Endothelial cell of umbilical vein (primary cell): ENCODE results near the gene HGFAC. TPM values are rescaled to one million over a fixed set of nuclear protein-coding genes. Genes with fewer than 3 reads are reported as not detected.

Experiments
- BruUV-seq: library from RNA; stranded (reverse); fragments of 400-500 nt; replicated peaks from 2 replicates; lab custom pipeline; 2021; lab: Mats Ljungman, UMichigan
- CTCF ChIA-PET: fragments of 300-600, 350-600 bp; sonication (Branson Sonifier 250); formaldehyde crosslinking; loops from one replicate; lab custom pipeline; 2021; ENCODE audit warnings: antibody characterized with exemption, inconsistent platforms; lab: Charles Lee
- POLR2A ChIA-PET: fragments of 300-600, 350-600 bp; sonication (Branson Sonifier 250); formaldehyde crosslinking; loops from one replicate; lab custom pipeline; 2021; ENCODE audit warnings: antibody characterized with exemption, inconsistent platforms; lab: Charles Lee
- DNase-seq: peaks from one replicate; pipeline ENCODE4 v3.0.0-alpha.2; 2011; ENCODE audit warnings: low read depth, low spot score
- FAIRE-seq: peaks from 2 replicates; lab custom pipeline; 2011; peaks lifted over from hg19 to GRCh38; lab: Jason Lieb, UNC
- H2AFZ ChIP-seq: 2 replicates; pipeline ENCODE4 v1.6.0; 2012; ENCODE audit warnings: low read depth, low read length, control low read depth, inconsistent platforms
- H3K27ac ChIP-seq: 2 replicates; pipeline ENCODE4 v1.5.1; 2011; ENCODE audit warnings: low read depth, mild to moderate bottlenecking, control low read depth, low read length, moderate library complexity; ENCODE audit not compliant: insufficient read depth
- H3K27me3 ChIP-seq, 2 experiments: 2 replicates each; pipeline versions ENCODE4 v1.6.0 to v1.6.1; 2011; ENCODE audit warnings: low read length in 2 of 2, mixed read lengths in 1 of 2; ENCODE audit not compliant: control insufficient read depth in 2 of 2, insufficient read depth in 2 of 2
- H3K36me3 ChIP-seq, 2 experiments: 2 replicates in 1 of 2; 3 replicates in 1 of 2; pipeline ENCODE4 v1.5.1; 2011; ENCODE audit warnings: low read length in 2 of 2, mild to moderate bottlenecking in 1 of 2, moderate library complexity in 1 of 2; ENCODE audit not compliant: control insufficient read depth in 2 of 2, insufficient read depth in 2 of 2; ENCODE audit errors: extremely low read depth in 1 of 2
- H3K4me1 ChIP-seq: 3 replicates; pipeline ENCODE4 v1.5.1; 2011; ENCODE audit warnings: mild to moderate bottlenecking, low read length; ENCODE audit not compliant: control insufficient read depth, insufficient read depth; ENCODE audit errors: extremely low read depth
- H3K4me2 ChIP-seq: 2 replicates; pipeline ENCODE4 v1.6.1; 2011; ENCODE audit warnings: low read length, control low read depth, mixed read lengths; ENCODE audit not compliant: insufficient read depth
- H3K4me3 ChIP-seq, 3 experiments: fragments of 200-600 bp in 1 of 3; sonication (generic), shearing (Covaris generic) in 1 of 3; replicated peaks in 1 of 3; 2 replicates each; pipeline ENCODE4 v1.5.1; 2011 to 2016; ENCODE audit warnings: control low read depth in 3 of 3, low read length in 3 of 3, mild to moderate bottlenecking in 2 of 3, inconsistent platforms in 1 of 3, low read depth in 1 of 3, moderate library complexity in 1 of 3; ENCODE audit not compliant: insufficient read depth in 1 of 3
- H3K79me2 ChIP-seq: 2 replicates; pipeline ENCODE4 v1.6.0; 2012; ENCODE audit warnings: low read length, inconsistent platforms; ENCODE audit not compliant: control insufficient read depth, insufficient read depth
- H3K9ac ChIP-seq: replicated peaks from 2 replicates; pipeline ENCODE3; 2011; ENCODE audit warnings: low read length, control low read depth; ENCODE audit not compliant: insufficient read depth; ENCODE audit errors: extremely low read depth
- H3K9me1 ChIP-seq: replicated peaks from 3 replicates; pipeline ENCODE4 v1.6.0; 2011; ENCODE audit warnings: mild to moderate bottlenecking, low read length; ENCODE audit not compliant: control insufficient read depth, insufficient read depth; ENCODE audit errors: extremely low read depth
- H3K9me3 ChIP-seq: replicated peaks from 2 replicates; pipeline ENCODE4 v1.5.1; 2012; ENCODE audit warnings: low read length, inconsistent platforms; ENCODE audit not compliant: control insufficient read depth, insufficient read depth
- H4K20me1 ChIP-seq: replicated peaks from 2 replicates; pipeline ENCODE3; 2011; ENCODE audit warnings: mild to moderate bottlenecking, low read length; ENCODE audit not compliant: control insufficient read depth, insufficient read depth; ENCODE audit errors: extremely low read depth
- CTCF ChIP-seq, 2 donors: IDR thresholded peaks; 1 replicate in 1 of 2; 2 replicates in 1 of 2; pipeline ENCODE4 v1.5.1; 2011; ENCODE audit warnings: low read length in 2 of 2, mild to moderate bottlenecking in 2 of 2, moderate library complexity in 2 of 2, control low read depth in 1 of 2, inconsistent platforms in 1 of 2, low read depth in 1 of 2; ENCODE audit not compliant: insufficient read depth in 1 of 2; ENCODE audit errors: extremely low read depth in 1 of 2
- EZH2 ChIP-seq: IDR thresholded peaks from 2 replicates; pipeline ENCODE4 v1.6.1; 2012; ENCODE audit warnings: borderline replicate concordance, low read depth, mild to moderate bottlenecking, moderate library complexity, low read length, inconsistent platforms; ENCODE audit not compliant: severe bottlenecking
- FOS ChIP-seq: IDR thresholded peaks from 2 replicates; pipeline ENCODE4 v1.6.1; 2011; ENCODE audit warnings: mild to moderate bottlenecking, low read length, moderate library complexity, borderline replicate concordance; ENCODE audit not compliant: insufficient read depth
- GATA2 ChIP-seq: IDR thresholded peaks from 2 replicates; pipeline ENCODE4 v1.7.0; 2011; ENCODE audit warnings: low read depth, mild to moderate bottlenecking, moderate library complexity, mixed read lengths, low read length; ENCODE audit not compliant: insufficient read length, insufficient read depth
- JUN ChIP-seq: IDR thresholded peaks from 2 replicates; pipeline ENCODE4 v1.6.1; 2011; ENCODE audit warnings: borderline replicate concordance, low read depth; ENCODE audit not compliant: insufficient read length, insufficient read depth
- MAX ChIP-seq: IDR thresholded peaks from 2 replicates; pipeline ENCODE4 v1.6.1; 2011; ENCODE audit not compliant: insufficient read depth, insufficient read length
- MYC ChIP-seq: IDR thresholded peaks from one replicate; pipeline ENCODE4 v1.6.1; 2011; ENCODE audit warnings: mild to moderate bottlenecking, low read depth, low read length
- POLR2A ChIP-seq: IDR thresholded peaks from 2 replicates; pipeline ENCODE4 v1.6.1; 2012; ENCODE audit warnings: low read depth, mild to moderate bottlenecking, control low read depth, low read length
- POLR2AphosphoS5 ChIP-seq: IDR thresholded peaks from 2 replicates; pipeline ENCODE4 v1.6.1; 2012; ENCODE audit warnings: low read depth, mild to moderate bottlenecking, control low read depth, low read length, moderate library complexity; ENCODE audit not compliant: insufficient read depth
- dilution Hi-C: fragments of 300-500 bp; cut with MboI; formaldehyde crosslinking; loops from one replicate; pipeline ENCODE4 v1.15.0; 2019; ENCODE audit warnings: low sequenced_read_pairs; ENCODE audit not compliant: extremely low pct_ligation_motif_present
- intact Hi-C: fragments of 100-400 bp; cut with micrococcal nuclease; formaldehyde crosslinking; loops from one replicate; pipeline ENCODE4 v1.10.0; 2022
- polyA plus RNA-seq, 4 experiments: library from polyadenylated mRNA; depleted of rRNA in 3 of 4; stranded (reverse) in 3 of 4; unstranded in 1 of 4; fragments of >200 nt; gene quantifications; 2 replicates each; pipeline versions ENCODE4 v1.2.1 to v1.2.3, GENCODE V29; 2011 to 2012; ENCODE audit warnings: missing spikeins in 1 of 4
- total RNA-seq: library from RNA; stranded (reverse); gene quantifications from 2 replicates; pipeline ENCODE4 v1.2.3, GENCODE V29; 2021

HGFAC gene
- total and polyA plus RNA-seq, 2 donors (not counting 3 experiments of a cell fraction or from before 2014, with no cell fraction given) = 0.36 to 0.49 TPM

GRCh38 chr4:3495204-3495975 lies 53.6 kb downstream of the HGFAC start:
- Histone ChIP-seq H3K9me3 (no peaks in the 10 kb centered on the region), H3K9ac (no peak overlapping the region), H3K9me1 (no peaks in the 10 kb centered on the region), H3K27ac (no peak overlapping the region), H3K79me2 (no peaks in the 10 kb centered on the region), H3K4me1 (no peaks in the 10 kb centered on the region), H3K4me2 (no peak overlapping the region), H4K20me1 (no peaks in the 10 kb centered on the region), H3K36me3 (no peaks in the 10 kb centered on the region), H2AFZ (no peak overlapping the region), H3K27me3 (peaks cover 2 to 7% of the 10 kb centered on the region in 2 experiments), H3K4me3 (no peak overlapping the region)
- ChIA-PET CTCF (no interaction called here), POLR2A (no interaction called here)
- FAIRE-seq (no peak), DNase-seq (no peak)
- no TSS peak for BruUV-seq
- TF ChIP-seq JUN (no peak), MYC (no peak), EZH2 (no peak), CTCF (IDR thresholded peaks at IDR 0.05; ENCODE audit: extremely low read depth in 1 of 2, insufficient read depth in 1 of 2, low read depth in 1 of 2, low read length in 2 of 2) (no peak), GATA2 (no peak)
- intact Hi-C loops = no loop called here
- dilution Hi-C loops = no loop called here

- Histone ChIP-seq H3K27me3 (peaks cover 2 to 5% of the 10 kb centered on the region in 2 experiments), H3K36me3 (no peaks in the 10 kb centered on the region), H3K4me1 (no peaks in the 10 kb centered on the region), H3K27ac (no peak overlapping the region), H3K4me3 (no peak overlapping the region), H3K79me2 (no peaks in the 10 kb centered on the region), H3K9ac (no peak overlapping the region), H4K20me1 (no peaks in the 10 kb centered on the region), H3K9me3 (no peaks in the 10 kb centered on the region), H3K4me2 (no peak overlapping the region), H3K9me1 (no peaks in the 10 kb centered on the region), H2AFZ (no peak overlapping the region)
- ChIA-PET CTCF (no interaction called here), POLR2A (no interaction called here)
- TF ChIP-seq POLR2AphosphoS5 (no peak), POLR2A (no peak), CTCF (IDR thresholded peaks at IDR 0.05; ENCODE audit: extremely low read depth in 1 of 2, insufficient read depth in 1 of 2, low read depth in 1 of 2, low read length in 2 of 2) (no peak), FOS (no peak), GATA2 (no peak), MYC (no peak), MAX (no peak), JUN (no peak)
- FAIRE-seq = no peak
- no peak for DNase-seq
- no TSS peak for BruUV-seq
- dilution Hi-C loops = no loop called here
- intact Hi-C loops = no loop called here
Measured at GRCh38 chr4:3496021-3496420, 54.3 kb downstream of the HGFAC start.
